GM20000 (cell line): ENCODE measurements around the gene FXYD6.

Source experiments
- DNase-seq: peaks from one replicate; pipeline ENCODE4 v3.0.0; 2012; ENCODE audit warnings: low spot score
- TF ChIP-seq, protein P1 (sequence below): IDR thresholded peaks from 2 replicates; pipeline ENCODE4 v1.5.1; 2012; ENCODE audit warnings: mild to moderate bottlenecking, control low read depth; ENCODE audit errors: extremely low read depth, missing control alignments

FXYD6 gene

DNA sequence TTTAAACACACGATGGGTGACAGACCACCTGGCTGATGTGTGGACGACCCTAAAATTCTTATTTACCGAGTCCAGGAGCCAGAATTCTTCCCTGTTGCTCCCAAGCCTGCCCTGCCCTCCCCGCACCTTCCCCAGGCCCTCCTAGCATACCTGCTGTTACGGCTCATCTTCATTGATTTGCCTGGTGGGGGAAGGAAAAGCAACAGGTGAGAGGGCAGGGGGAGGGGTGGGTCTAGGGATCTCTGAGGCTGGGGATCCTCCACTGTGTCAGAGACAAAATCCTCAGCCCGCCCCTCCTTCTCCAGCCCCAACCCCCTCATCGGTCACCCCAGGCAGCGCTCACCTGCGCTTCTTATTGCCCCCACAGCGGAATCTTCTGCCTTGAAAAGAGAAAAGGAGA lies 55.9 kb downstream of the FXYD6 start:
- TF ChIP-seq, protein P1, sequence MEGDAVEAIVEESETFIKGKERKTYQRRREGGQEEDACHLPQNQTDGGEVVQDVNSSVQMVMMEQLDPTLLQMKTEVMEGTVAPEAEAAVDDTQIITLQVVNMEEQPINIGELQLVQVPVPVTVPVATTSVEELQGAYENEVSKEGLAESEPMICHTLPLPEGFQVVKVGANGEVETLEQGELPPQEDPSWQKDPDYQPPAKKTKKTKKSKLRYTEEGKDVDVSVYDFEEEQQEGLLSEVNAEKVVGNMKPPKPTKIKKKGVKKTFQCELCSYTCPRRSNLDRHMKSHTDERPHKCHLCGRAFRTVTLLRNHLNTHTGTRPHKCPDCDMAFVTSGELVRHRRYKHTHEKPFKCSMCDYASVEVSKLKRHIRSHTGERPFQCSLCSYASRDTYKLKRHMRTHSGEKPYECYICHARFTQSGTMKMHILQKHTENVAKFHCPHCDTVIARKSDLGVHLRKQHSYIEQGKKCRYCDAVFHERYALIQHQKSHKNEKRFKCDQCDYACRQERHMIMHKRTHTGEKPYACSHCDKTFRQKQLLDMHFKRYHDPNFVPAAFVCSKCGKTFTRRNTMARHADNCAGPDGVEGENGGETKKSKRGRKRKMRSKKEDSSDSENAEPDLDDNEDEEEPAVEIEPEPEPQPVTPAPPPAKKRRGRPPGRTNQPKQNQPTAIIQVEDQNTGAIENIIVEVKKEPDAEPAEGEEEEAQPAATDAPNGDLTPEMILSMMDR, result no peak
- DNase-seq, result no peak

DNA sequence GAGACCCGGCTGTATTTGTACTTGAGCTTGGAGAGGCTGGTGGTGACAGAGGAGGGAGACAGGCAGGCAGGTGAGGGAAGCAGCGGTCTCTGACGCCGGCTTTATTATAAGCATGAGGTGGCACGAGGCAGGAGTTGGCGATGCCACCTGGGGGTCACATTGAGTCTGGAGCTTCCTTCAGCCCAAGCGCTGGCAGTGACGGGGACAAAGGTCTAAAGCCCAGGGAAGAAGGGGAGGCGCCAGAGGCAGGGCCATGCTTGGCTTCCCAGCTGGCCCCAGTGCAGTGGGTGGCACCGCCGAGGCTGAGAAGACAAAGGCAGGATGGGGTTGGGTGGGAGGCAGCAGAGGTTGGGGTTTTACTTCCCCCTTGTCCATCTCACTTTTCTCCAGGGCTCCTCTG lies 56.4 kb downstream of the FXYD6 start:
- DNase-seq, result no peak
- TF ChIP-seq, protein P1, result no peak

DNA sequence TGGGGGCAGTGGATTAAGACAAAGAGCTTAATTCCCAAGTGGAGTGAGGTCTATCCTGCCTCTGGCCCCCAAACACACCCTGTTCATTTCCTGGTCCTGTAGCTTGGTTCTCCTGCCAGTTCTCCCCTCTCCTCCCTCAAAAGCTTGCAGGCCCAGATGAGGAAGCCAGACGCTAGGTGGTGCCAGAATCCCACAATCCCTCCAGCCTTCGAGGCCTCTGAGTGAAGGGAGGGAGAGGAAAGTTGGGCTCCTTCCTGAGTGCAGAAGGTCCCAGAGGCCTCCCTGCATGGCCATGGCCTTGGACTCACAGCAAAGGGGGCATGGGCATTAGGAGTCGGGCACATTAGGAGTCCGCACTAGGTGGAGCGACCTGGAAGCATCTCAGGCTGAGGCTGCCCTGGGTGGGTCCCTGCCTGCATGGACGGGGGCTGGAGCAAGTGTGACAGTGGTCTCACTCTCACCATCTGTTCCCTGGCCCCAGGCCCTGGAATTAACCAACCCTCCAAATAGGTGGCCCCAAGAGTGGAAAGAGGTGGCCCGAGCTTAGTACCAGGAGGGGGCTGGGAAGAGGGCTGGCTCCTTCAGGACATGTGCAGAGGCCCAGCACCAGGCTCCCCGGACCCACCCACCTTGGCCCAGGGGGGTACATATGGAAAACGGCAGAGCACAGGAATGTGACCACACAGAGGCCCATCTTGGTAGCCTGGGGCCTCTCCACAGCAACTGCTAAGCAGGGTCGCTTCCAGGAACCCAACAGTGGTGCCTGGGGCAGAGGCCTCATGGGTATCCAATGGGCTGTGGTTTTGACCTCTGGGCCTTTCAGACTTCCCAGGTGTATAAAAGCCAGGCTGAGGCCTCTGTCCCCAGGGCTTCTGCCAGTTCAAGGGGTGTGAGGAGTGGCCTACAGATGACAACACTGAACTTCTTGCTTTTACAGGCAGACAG lies 57.1 kb downstream of the FXYD6 start:
- TF ChIP-seq, protein P1, result peak; percentile 40
- no peak for DNase-seq

DNA sequence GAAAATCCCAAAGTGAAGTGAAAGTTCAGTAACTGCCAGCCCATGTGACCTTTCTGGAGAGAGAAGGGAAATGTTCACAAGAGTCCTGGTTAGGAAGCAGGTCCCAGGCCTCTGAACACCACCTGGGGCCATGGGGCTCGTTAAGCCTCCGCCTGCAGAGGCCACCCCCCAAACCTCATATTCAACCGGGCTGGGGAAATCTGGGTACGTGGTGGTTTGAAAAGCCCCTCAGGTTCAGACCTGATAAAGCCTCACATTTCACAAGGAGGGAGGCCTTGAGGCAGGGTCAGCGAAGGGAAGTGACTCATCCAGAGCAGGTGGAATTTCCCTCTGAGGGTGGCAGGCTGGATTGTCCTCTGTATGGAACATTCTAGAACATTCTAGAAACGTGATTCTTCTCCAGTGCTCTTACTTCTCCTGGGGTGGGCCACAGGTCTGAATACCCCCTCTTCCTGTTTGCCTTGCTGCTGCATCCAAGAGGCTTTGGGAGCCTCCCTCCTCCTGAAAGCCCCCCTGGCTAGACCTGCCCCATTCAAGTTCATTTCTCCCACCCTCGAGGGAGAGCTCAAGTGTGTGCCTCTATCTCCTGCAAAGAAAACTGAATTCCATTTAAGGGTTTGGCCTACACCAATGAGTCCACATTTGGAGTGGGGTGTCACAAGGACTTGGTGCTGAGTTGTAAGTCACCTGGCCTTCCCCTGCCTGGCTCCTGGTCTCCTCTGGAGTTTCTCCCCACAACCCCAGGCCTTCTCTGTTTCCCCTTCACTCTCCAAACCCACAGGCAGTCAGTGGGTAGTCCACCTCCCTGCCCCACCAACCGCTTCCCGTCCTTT lies 58.2 kb downstream of the FXYD6 start:
- TF ChIP-seq, protein P1, result no peak
- peak; percentile 56 for DNase-seq

DNA sequence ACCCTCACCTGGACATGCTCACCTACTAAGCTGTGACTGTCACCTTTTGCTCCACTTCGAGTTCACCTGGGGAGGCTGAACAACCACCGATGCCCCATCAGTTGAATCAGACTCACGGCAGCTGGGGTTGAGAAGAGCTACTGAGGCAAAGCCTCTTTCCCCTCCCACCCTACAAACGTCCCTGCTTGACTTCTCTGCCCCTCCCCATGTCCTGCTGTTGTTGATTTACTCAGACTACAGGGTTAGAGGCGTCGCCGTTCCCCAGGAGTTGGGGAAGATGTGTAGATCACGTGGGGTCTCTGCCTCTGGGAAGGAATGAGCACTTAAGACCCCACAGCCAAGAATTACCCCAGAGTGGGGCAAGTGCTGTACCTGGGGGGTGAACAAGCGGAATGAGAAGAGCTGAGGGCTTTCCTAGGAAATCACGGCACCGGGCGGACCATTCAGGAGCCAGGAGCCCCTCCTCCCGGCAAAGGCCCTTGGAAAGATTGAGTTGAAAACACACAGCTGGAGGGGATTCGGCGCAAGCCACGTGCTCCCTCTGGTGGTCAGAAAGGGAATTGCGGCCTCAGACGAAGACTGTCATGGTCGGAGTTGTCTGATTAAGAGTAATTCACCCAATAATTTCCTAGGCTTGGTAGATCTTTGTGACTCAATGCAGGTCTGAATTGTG lies 59.0 kb downstream of the FXYD6 start:
- peak; percentile 68 for DNase-seq

DNA sequence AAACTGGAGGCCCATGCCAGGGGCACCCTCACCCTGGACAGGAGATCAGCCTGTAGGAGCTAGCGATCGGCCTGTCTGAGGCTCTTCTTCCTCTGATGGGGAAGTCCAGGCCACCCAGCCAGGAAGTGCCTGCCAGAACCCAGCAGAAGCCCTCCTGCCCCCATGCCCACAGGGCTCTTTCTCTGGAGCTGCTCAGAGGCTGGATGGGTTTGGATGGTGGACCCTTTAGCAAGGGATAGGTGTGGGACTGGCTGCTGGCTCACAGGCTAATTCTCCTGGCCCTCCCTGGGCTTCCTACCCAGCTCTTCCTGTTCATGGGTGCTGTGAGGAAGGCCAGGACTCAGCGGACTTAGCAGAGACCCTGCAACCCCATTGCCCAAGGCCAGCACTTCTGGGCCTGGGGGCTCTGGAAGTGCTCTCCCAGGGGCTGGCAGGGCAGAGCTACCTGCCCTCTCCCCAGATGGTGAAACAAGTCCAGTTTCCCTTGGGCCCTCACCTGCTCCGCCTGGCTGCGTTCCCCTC lies 59.6 kb downstream of the FXYD6 start:
- no peak for DNase-seq
- TF ChIP-seq, protein P1, result no peak

More for the DNA sequence above, 59.0 kb downstream of the FXYD6 start:
- TF ChIP-seq, protein P1, result peak; percentile 89
